Measurements from ENCODE around the gene XRRA1. TPM values are rescaled to one million over a fixed set of nuclear protein-coding genes. Genes with fewer than 3 reads are reported as not detected.

The XRRA1 gene
- total RNA-seq, 1 experiment from 2014 or later = 17.3 TPM

GRCh38 chr11:74952752-74953151 is 3.9 kb upstream of the XRRA1 start:
- H3K36me3 ChIP-seq (ENCODE audit: control insufficient read depth in 1 of 2, insufficient read depth in 2 of 2, low read length in 2 of 2) = peaks cover 0 to 18% of the 10 kb centered on the region in 2 experiments; a peak in 2 of 4 replicates
- ChIA-PET CTCF (no interaction called here), RAD21 (ENCODE audit: low non-redundant PET in 1 of 2, low total read pairs in 2 of 2, uncharacterized antibody in 2 of 2, unreplicated experiment in 2 of 2) (no interaction called here), POLR2A (interaction anchor here (1.6 kb wide), 1 partner anchor 37 kb away, joined by 3 read pairs; no protein-coding TSS in a partner anchor)
- intact Hi-C loops (cut with micrococcal nuclease) = no loop called here
- TF ChIP-seq SIN3A (IDR thresholded peaks at IDR 0.05; ENCODE audit: low read depth) (no peak), ZFX (IDR thresholded peaks at IDR 0.05) (no peak), REST (IDR thresholded peaks at IDR 0.05; ENCODE audit: low read depth) (no peak), ZBTB33 (IDR thresholded peaks at IDR 0.05; ENCODE audit: extremely low read depth, insufficient replicate concordance, low read length) (no peak), YY1 (IDR thresholded peaks at IDR 0.05; ENCODE audit: extremely low read depth, insufficient replicate concordance, low read depth, low read length) (no peak), POLR2A (IDR thresholded peaks at IDR 0.05; ENCODE audit: borderline replicate concordance, extremely low read depth, insufficient read depth, insufficient read length) (no peak), RAD21 (IDR thresholded peaks at IDR 0.05; ENCODE audit: low read depth) (no peak), EZH2phosphoT487 (IDR thresholded peaks at IDR 0.05; ENCODE audit: borderline replicate concordance) (no peak), SRF (IDR thresholded peaks at IDR 0.05; ENCODE audit: low read depth) (no peak), FOSL1 (IDR thresholded peaks at IDR 0.05; ENCODE audit: low read depth) (no peak)
- no peak overlapping the region for H3K4me3 ChIP-seq (replicated peaks in 1 of 2; ENCODE audit: low read depth in 1 of 2, low read length in 2 of 2)
- no peak overlapping the region for H3K27ac ChIP-seq (ENCODE audit: low read depth, low read length)
- H3K4me1 ChIP-seq (ENCODE audit: control insufficient read depth in 1 of 2, insufficient read depth in 2 of 2, low read length in 2 of 2) = peaks cover 8 to 18% of the 10 kb centered on the region in 2 experiments
- BruUV-seq (replicated peaks) = no TSS peak
- H3K9me3 ChIP-seq (ENCODE audit: control insufficient read depth in 1 of 2, insufficient read depth in 1 of 2, low read depth in 1 of 2, low read length in 2 of 2) = 0 out of 4 replicates have a peak, but pooled peaks cover 0 to 4% of the 10 kb centered on the region in 2 experiments
- ATAC-seq (no peak), DNase-seq (ENCODE audit: low read depth, low spot score) (no peak)
- no peaks in the 10 kb centered on the region for H3K27me3 ChIP-seq (ENCODE audit: insufficient read depth, low read length)
- peaks cover 98% of the 10 kb centered on the region for H3K79me2 ChIP-seq (ENCODE audit: insufficient read depth, low read length)
- 0 out of 2 replicates have a peak, but pooled peaks cover 3% of the 10 kb centered on the region for H3K9me2 ChIP-seq (ENCODE audit: insufficient read depth)
- H3K9ac ChIP-seq (ENCODE audit: low read length) = no peak overlapping the region
- H2AFZ ChIP-seq (ENCODE audit: low read depth, low read length, poor library complexity, severe bottlenecking) = no peak overlapping the region
- no peak overlapping the region for H3K4me2 ChIP-seq (ENCODE audit: low read length)
- H4K20me1 ChIP-seq (ENCODE audit: insufficient read depth) = peaks cover 9% of the 10 kb centered on the region; the same call in 1 of the 2 replicates
